CD1c-positive myeloid dendritic cell (primary cell): ENCODE results near the gene SECTM1.
A peak's percentile ranks its signal among the peaks of the same experiment; 100 is the strongest.
"Not testable (repeated sequence)": the region's sequence is repeated elsewhere in the genome, so short reads cannot be mapped to it uniquely, and the experiment has no call there.

Source experiments
- DNase-seq: peaks from one replicate; pipeline ENCODE4 v3.0.0-alpha.2; 2016; ENCODE audit errors: extremely low spot score

The SECTM1 gene

DNA sequence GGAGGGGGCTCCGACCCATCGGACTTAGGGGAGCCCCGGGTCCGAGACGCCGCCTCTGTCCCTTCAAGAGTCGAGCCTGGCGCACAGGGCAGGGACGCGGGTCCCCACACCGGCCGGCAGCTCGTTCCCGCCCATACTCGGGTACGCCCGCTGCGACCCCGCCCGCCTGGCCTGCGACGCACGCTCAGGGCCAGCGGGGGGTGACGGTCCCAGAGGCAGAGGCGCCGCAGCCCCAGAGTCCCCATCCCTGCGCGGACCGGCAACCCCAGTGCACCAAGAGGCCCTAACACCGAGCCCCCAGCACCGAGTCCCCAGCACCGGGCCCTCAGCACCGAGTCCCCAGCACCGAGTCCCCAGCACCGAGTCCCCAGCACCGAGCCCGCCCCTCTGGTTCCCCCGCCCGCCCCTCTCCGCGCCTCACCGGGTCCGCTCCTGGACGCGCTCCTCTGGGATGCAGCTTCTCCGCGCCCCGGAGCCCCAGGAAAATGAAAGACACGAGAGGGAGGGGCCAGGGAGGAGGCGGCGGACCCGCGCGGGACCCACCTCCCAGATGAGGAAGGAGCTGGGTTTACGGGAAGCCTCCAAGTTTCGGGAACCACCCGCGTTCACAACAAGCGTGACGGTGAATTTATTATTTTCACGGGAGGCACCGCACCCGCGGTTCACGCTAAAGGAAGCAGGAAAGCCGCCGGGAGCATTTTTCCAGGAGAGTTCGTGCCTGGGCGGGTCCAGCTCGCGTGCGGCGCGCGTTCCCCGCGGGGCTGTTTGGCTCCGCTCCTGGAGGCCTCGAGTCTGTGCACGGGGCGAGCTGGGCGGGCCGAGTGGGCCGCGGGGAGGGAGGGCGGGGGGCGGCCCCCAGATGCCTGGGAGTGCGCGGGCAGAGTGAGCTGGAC is at the start of gene SECTM1:
Gene SECTM1 (minus strand): TSS at position 488 of the 893 bp plus-strand sequence. CDS start 6,526 bp downstream, outside the sequence.
- peak; percentile 59 for DNase-seq

GRCh38 chr17:82382933-82383255 is 49.3 kb upstream of the SECTM1 start:
- DNase-seq: no peak

DNA sequence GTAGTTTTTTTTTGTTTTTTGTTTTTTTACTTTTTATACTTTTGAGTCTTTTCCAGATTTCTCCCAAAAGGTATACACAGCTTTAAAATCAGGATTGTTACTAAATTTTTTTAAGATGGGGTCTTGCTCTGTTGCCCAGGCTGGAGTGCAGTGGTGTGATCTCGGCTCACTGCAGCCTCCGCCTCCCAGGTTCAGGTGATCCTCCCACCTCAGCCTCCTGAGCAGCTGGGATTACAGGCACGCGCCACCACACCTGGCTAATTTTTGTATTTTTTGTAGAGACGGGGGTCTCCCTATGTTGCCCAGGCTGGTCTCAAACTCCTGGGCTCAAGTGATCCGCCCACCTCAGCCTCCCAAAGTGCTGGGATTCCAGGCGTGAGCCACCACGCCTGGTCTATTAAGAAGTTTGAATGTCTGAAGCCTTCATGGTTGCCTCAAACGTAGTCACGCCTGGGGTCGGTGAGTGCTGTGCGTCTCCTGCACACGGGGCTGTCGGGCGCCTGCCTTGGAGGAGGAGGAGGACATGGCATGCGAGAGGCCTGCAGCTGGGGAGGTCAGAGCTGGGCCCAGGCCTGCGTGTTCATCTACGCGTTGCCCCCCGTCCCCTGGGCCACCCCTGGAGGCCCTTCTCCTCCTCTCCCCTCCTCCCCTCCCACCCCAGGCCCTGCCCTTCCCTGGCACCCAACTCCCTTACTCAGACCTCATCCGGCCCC is 48.8 kb upstream of the SECTM1 start:
- not testable (repeated sequence) for DNase-seq

DNA sequence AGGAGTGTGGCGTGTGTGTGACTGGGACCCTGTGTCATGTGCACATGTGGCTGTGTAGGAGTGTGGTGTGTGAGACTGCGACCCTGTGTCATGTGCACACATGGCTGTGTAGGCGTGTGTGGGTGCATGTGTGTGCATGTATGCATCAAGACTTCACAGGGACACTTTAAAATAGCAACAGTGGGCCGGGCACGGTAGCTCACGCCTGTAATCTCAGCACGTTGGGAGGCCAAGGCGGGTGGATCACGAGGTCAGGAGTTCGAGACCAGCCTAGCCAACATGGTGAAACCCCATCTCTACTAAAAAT is 48.1 kb upstream of the SECTM1 start:
- not testable (repeated sequence) for DNase-seq

GRCh38 chr17:82380860-82381702 is 47.5 kb upstream of the SECTM1 start:
- DNase-seq: no peak

DNA sequence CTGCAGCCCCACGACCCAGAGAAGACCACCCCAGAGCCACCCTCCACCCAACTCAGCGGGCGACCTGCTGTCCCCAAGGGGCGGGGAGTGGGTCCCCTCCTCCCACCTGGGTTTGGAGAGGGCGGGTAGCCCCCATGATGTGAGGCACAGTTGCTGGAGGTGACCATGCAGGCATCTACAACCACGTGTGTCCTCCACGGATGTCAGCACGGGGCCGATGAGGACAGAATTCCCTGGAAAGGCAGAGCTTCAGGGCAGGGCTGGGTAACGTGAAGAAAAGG is 45.1 kb upstream of the SECTM1 start:
- no peak for DNase-seq

- no peak for DNase-seq
These were observed 44.6 kb upstream of the SECTM1 start for GRCh38 chr17:82377924-82378740.

- DNase-seq: not testable (repeated sequence)
These were observed 43.7 kb upstream of the SECTM1 start for GRCh38 chr17:82377294-82377693.

DNA sequence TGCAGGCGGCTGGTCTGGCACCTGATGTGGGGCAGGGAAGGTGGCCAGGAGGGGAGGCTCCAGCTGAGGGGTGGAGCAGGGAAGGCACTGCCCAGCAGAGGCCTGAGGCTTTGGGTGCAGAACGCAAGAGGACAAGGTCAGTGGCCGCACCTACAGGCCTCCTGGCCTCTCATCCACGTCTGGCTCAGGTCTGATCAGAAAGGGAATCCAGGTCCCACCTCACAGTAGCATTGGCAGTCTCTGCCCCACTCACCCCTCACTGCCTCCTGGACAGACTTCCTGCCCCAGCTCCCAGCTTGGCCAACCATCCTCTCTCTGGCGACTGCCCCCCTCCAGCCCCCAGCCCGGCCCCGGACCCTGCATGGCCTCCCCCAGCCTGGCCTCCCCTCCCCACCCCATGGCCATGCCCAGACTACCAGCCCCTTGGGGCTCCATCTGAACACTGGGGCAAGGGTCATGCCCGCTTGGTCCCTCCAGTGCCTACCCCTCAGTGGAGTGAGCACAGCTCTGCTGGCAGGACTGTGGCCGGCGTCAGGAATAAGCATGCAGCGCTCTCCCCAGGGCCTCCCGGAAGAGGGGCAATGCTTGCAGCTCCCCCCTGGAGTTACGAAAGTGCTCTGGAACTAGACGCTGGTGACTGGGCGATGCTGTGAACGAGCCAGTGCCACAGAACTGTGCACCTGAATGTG is 42.6 kb upstream of the SECTM1 start:
- DNase-seq: no peak

DNA sequence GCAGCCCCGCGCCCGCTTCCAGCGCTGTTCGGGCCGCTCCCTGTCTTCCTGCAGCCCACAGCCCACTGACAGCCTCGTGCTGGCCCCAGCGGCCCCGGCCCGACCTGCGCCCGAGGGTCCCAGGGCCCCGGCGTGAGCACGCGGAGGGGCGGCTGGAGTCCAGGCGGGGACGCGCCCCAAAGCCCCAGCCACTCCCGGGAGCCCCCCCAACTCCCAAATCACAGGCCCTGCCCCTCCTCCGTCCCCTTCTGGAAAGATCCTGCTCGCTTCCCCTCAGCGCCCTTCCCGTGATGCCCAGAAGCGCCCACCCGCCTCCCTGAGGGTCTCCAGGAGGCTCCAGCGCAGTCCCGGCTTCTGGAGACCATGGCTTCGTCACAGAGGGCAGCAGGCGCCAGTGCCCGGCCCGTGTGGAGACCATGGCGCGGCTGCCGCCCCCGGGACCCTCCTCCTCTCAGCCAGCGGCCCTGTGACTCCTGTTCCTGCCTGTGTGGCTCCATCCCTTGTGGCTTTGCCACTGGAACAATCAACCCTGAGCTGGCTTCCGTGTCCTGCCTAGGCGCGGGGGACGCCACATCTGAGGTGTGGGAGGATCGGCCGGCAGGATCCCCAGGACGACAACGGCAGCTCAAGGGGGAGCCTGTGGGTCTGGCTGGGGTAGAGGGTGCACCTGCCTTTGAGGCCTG is 41.9 kb upstream of the SECTM1 start:
- DNase-seq: no peak

DNA sequence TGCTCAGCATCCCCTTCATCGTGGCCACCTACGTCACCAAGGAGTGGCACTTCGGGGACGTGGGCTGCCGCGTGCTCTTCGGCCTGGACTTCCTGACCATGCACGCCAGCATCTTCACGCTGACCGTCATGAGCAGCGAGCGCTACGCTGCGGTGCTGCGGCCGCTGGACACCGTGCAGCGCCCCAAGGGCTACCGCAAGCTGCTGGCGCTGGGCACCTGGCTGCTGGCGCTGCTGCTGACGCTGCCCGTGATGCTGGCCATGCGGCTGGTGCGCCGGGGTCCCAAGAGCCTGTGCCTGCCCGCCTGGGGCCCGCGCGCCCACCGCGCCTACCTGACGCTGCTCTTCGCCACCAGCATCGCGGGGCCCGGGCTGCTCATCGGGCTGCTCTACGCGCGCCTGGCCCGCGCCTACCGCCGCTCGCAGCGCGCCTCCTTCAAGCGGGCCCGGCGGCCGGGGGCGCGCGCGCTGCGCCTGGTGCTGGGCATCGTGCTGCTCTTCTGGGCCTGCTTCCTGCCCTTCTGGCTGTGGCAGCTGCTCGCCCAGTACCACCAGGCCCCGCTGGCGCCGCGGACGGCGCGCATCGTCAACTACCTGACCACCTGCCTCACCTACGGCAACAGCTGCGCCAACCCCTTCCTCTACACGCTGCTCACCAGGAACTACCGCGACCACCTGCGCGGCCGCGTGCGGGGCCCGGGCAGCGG is 41.2 kb upstream of the SECTM1 start:
- no peak for DNase-seq

- DNase-seq: no peak
These were observed 40.4 kb upstream of the SECTM1 start for GRCh38 chr17:82373731-82374625.

DNA sequence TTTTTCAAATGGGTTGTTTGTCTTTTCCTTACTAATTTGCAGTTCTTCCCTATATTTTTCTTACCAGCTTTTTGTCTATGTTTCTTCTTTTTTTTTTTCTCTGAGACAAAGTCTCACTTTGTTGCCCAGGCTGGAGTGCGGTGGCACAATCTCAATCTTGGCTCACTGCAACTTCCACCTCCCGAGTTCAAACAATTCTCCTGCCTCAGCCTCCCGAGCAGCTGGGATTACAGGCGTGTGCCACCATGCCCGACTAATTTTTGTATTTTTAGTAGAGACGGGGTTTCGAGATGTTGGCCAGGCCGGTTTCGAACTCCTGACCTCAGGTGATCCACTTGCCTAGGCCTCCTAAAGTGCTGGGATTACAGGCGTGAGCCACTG is 39.5 kb upstream of the SECTM1 start:
- not testable (repeated sequence) for DNase-seq

DNA sequence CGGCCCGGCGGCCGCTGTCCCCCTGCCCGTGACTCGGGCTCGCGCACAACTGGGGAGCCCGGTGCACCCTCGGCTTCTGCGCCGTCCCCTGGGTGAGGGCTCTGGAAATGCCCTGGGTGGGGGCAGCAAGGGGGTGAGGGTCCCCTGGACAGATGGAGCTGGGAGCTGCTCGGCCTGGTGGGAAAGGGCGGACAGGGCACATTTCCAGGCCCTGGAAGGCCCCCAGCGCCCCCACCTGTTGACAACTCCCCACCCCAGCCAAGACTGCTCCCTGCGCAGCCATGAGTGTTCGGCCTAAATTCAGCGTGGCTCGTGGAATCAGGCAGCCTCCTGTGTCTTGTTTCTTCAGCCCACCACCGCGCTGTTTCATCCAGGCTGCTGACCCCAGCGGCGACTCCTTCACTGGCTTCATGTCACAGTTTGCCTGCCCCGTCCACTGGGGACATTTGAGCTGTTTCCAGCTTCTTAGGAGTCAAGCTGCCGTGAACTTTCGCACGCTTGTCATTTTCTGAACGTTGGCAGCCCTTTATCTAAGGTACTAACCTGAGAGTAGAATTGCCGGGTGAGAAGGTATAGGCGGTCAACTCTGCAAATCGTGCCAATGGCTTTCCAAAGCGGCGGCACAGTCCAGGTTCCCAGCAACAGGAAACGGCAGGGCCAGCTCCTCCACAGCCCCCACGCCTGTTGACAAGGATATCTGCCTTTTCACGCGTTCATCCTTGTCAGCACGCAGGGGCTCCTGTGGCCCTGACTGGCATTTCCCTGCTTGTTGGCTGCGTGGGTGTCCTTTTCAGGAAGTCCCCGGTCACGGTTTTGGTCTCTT is 38.9 kb upstream of the SECTM1 start:
- DNase-seq: peak; percentile 91

DNA sequence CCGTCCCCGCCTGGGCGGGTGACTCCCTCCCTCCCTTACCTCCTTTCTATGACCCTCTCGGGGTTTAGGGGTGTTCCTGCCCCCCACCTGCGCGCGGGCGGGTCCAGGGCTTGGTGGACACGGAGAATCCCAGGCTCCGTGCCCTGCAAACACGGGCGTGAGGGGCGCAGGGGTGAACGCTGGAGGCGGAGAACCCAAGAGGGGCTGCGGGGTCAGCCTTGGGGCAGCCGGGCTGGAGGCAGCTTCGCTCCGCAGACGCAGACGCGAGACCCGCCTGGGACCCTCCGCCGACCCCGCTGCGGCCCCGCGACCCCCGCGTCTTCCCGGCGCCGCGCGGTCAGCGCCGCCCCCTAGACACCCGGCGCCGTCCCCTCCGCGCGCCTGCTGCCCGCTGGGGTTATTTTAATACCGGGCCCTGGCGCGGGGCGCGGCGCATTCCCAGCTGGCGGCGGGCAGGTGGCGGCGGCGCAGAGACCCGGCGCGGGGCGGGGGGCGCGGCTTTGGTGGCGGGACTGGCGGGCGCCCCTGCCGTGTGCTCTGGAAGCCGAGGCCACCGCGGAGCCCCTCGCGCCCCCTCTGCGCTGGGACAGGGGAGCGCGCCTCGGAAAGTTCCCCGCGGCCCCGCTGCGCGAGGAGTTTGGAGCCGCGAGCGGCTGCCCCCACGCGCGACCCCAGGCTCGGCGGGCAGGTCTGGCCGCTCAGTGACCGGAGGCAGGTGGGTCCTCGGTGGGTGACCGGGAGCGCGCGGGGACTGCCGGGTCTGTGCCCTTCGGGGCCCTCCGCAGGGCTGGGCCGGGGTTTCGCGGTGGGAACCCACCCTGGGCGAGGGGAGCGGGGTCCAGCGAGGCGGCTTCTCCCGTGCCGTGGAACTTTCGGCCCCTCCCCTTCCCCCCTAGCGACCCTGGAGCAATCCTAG is 38.0 kb upstream of the SECTM1 start, which contains the start of gene UTS2R:
Gene UTS2R (plus strand): TSS at position 433 of the 916 bp plus-strand sequence. CDS start 2,560 bp downstream, outside the sequence.
- DNase-seq: no peak

- peak; percentile 42 for DNase-seq
These were observed 37.1 kb upstream of the SECTM1 start for GRCh38 chr17:82370471-82371332.
